Adrenal gland (tissue), 12 donors: ENCODE measurements around the gene SAAL1. TPM values are rescaled to one million over a fixed set of nuclear protein-coding genes. Genes with fewer than 3 reads are reported as not detected.

Experiments used
- DNase-seq, 7 donors: peaks; one replicate each; pipeline ENCODE4 v3.0.0-alpha.2; 2019 to 2020
- H3K27ac ChIP-seq, 5 donors: fragments of 200-600 bp; sonication (generic) in 4 of 5; 1 replicate in 3 of 5; 2 replicates in 2 of 5; pipeline versions ENCODE4 v1.5.1 to v1.8.0; 2016 to 2020; ENCODE audit warnings: mild to moderate bottlenecking in 1 of 5
- H3K27me3 ChIP-seq: fragments of 200-600 bp; 2 replicates; pipeline ENCODE4 v1.8.0; 2021
- H3K36me3 ChIP-seq, 2 donors: fragments of 200-600 bp; replicated peaks in 1 of 2; 1 replicate in 1 of 2; 2 replicates in 1 of 2; pipeline versions ENCODE4 v1.5.1 to v1.8.0; 2018 to 2022
- H3K4me1 ChIP-seq, 2 donors: fragments of 200-600 bp; replicated peaks in 1 of 2; 1 replicate in 1 of 2; 2 replicates in 1 of 2; pipeline versions ENCODE4 v1.5.1 to v1.8.0; 2018 to 2021
- H3K4me3 ChIP-seq, 4 donors: fragments of 200-600 bp; sonication (generic) in 3 of 4; one replicate each; pipeline ENCODE4 v1.5.1; 2016 to 2018
- H3K9me3 ChIP-seq, 3 donors: fragments of 200-600 bp; sonication (generic) in 1 of 3; replicated peaks in 1 of 3; 1 replicate in 2 of 3; 2 replicates in 1 of 3; pipeline versions ENCODE4 v1.5.1 to v1.8.0; 2016 to 2021
- CTCF ChIP-seq, 6 experiments: fragments of 450-650 bp in 4 of 6; fragments of 200-600 bp in 2 of 6; sonication (generic) in 1 of 6; IDR thresholded peaks; 1 replicate in 5 of 6; 2 replicates in 1 of 6; pipeline versions ENCODE4 v1.5.1 to v1.8.0; 2016 to 2021; ENCODE audit warnings: antibody characterized with exemption in 6 of 6, mild to moderate bottlenecking in 2 of 6, moderate library complexity in 1 of 6
- POLR2A ChIP-seq, 2 donors: fragments of 450-650 bp; IDR thresholded peaks; one replicate each; pipeline ENCODE4 v1.6.1; 2017; ENCODE audit warnings: antibody characterized with exemption in 2 of 2, mild to moderate bottlenecking in 2 of 2, moderate library complexity in 1 of 2
- intact Hi-C, 2 donors: fragments of 100-400 bp; cut with DNase I; formaldehyde crosslinking; loops; one replicate each; pipeline versions ENCODE4 v1.14.1 to v1.15.0; 2022 to 2023
- polyA plus RNA-seq, 3 donors: library from polyadenylated mRNA; stranded (reverse); fragments of 200-250 nt in 2 of 3; fragments of 350-450 nt in 1 of 3; fragmentation: Illumina TruSeq in 1 of 3; extraction: RNeasy Lipid Tissue Mini Kit (QIAGEN cat#74804) in 1 of 3; gene quantifications; one replicate each; pipeline ENCODE4 v1.2.3, GENCODE V29; 2013 to 2014
- small RNA-seq, 2 donors: library from RNA; depleted of rRNA; stranded (forward); fragments of <200 nt; gene quantifications; one replicate each; pipeline ENCODE3, GENCODE V24; 2016
- total RNA-seq, 9 donors: library from RNA; depleted of rRNA in 4 of 9; stranded (reverse); fragments of >200 nt in 4 of 9; fragments of 120-200 nt in 1 of 9; fragmentation: NEBNext Ultra II Directional in 1 of 9; extraction: Animal tissue kit (Norgen Biotek cat#: 25700) in 1 of 9; gene quantifications; one replicate each; pipeline versions ENCODE4 v1.1.0 to v1.2.4, GENCODE V29; 2013 to 2023
- donor health status: healthy with polysubstance abuse.
- donor health status: Bipolar disorder and iron deficiency.
- donor health status: DM: yes; HTN: yes; CAD: no.
- donor health status: DM: no; HTN: no; CAD: no.
- donor health status: DM: no; HTN: no; CAD: no.
- donor health status: DM: yes; HTN: yes; CAD: no.

SAAL1 gene
- total and polyA plus RNA-seq, 12 donors = 3.7 to 15.9 (median 10.4) TPM

- no peak for TF ChIP-seq POLR2A (IDR thresholded peaks at IDR 0.05)
- no peak for TF ChIP-seq CTCF (IDR thresholded peaks at IDR 0.05)
- Histone ChIP-seq H3K9me3 (no peaks in the 10 kb centered on the region), H3K4me1 (no peaks in the 10 kb centered on the region), H3K36me3 (no peaks in the 10 kb centered on the region), H3K4me3 (no peak overlapping the region), H3K27ac (no peak overlapping the region), H3K27me3 (no peaks in the 10 kb centered on the region)
- intact Hi-C loops = no loop called here
- no peak for DNase-seq
These were observed 69.4 kb downstream of the SAAL1 start for GRCh38 chr11:18036456-18036855.

Small RNAs within 50 kb of the gene (small RNA-seq; reads per million reads assigned to genes)
- gene HIGD1AP5 = 0 reads per million in 2 donors

Other genes with a start within 250 kb of the SAAL1 start
- gene SERGEF, start 93.0 kb downstream of the SAAL1 start, total RNA-seq = 10 to 100 TPM; 31.2 to 46.4 (median 38.0) TPM
- 100 to 1,000 TPM in 2 of 3 donors, 10 to 100 TPM in 1; 21.7 to 216 (median 133) TPM for gene SERGEF, start 93.0 kb downstream of the SAAL1 start, polyA plus RNA-seq
- under 1 TPM in 6 of 9 donors, not detected in 3; 0.11 to 0.39 (median 0.19) TPM for gene TPH1, start 59.8 kb downstream of the SAAL1 start, total RNA-seq
- gene TPH1, start 59.8 kb downstream of the SAAL1 start, polyA plus RNA-seq = under 1 TPM; 0.11 to 0.20 (median 0.16) TPM
- gene MRGPRX3, start 26.5 kb upstream of the SAAL1 start, total RNA-seq = not detected
- gene MRGPRX3, start 26.5 kb upstream of the SAAL1 start, polyA plus RNA-seq = not detected
- gene MRGPRX4, start 66.8 kb upstream of the SAAL1 start, total RNA-seq = not detected
- gene MRGPRX4, start 66.8 kb upstream of the SAAL1 start, polyA plus RNA-seq = not detected
- gene SAA4, start 130.7 kb upstream of the SAAL1 start, total RNA-seq = 1 to 10 TPM in 1 of 9 donors, under 1 TPM in 4, not detected in 4; 0.32 to 3.4 (median 0.70) TPM
- 1 to 10 TPM; 1.5 to 4.2 (median 2.8) TPM for gene SAA4, start 130.7 kb upstream of the SAAL1 start, polyA plus RNA-seq
- 10 to 100 TPM in 1 of 9 donors, 1 to 10 TPM in 7, under 1 TPM in 1; 0.28 to 12.5 (median 5.1) TPM for gene SAA2, start 142.6 kb upstream of the SAAL1 start, total RNA-seq
- 10 to 100 TPM in 2 of 3 donors, 1 to 10 TPM in 1; 9.2 to 90.3 (median 11.2) TPM for gene SAA2, start 142.6 kb upstream of the SAAL1 start, polyA plus RNA-seq
- 10 to 100 TPM in 5 of 9 donors, 1 to 10 TPM in 3, not detected in 1; 1.8 to 38.1 (median 15.2) TPM for gene SAA1, start 160.2 kb upstream of the SAAL1 start, total RNA-seq
- gene SAA1, start 160.2 kb upstream of the SAAL1 start, polyA plus RNA-seq = 1,000 to 10,000 TPM in 1 of 3 donors, 10 to 100 TPM in 2; 20.0 to 1,277 (median 91.0) TPM
- gene HPS5, start 216.1 kb upstream of the SAAL1 start, total RNA-seq = 10 to 100 TPM; 12.1 to 49.3 (median 24.0) TPM
- 10 to 100 TPM; 10.5 to 20.2 (median 11.3) TPM for gene HPS5, start 216.1 kb upstream of the SAAL1 start, polyA plus RNA-seq
- gene GTF2H1, start 216.5 kb upstream of the SAAL1 start, total RNA-seq = 10 to 100 TPM; 34.5 to 86.4 (median 45.8) TPM
- 10 to 100 TPM; 18.0 to 49.8 (median 24.7) TPM for gene GTF2H1, start 216.5 kb upstream of the SAAL1 start, polyA plus RNA-seq